SU-DHL-6 (cell line): ENCODE measurements around the gene GTF2F2.

Source experiments
- H2AFZ ChIP-seq: fragments of 200-600 bp; sonication (generic); 2 replicates; pipeline ENCODE4 v1.6.1; 2014; ENCODE audit warnings: low read depth, mild to moderate bottlenecking, moderate library complexity, mixed read lengths, antibody characterized with exemption, low read length; ENCODE audit not compliant: severe bottlenecking
- H3F3A ChIP-seq: fragments of 200-600 bp; shearing (Covaris generic); 2 replicates; pipeline ENCODE4 v1.6.0; 2016; ENCODE audit warnings: antibody characterized with exemption, mild to moderate bottlenecking; ENCODE audit not compliant: insufficient read depth
- H3K27ac ChIP-seq: fragments of 200-600 bp; sonication (generic); 2 replicates; pipeline ENCODE4 v1.5.1; 2016; ENCODE audit warnings: low read depth, mild to moderate bottlenecking, low read length, moderate library complexity, mixed read lengths
- H3K27me3 ChIP-seq: fragments of 200-600 bp; sonication (generic), shearing (Covaris generic); 2 replicates; pipeline ENCODE4 v1.6.0; 2014; ENCODE audit warnings: mild to moderate bottlenecking, low read length
- H3K36me3 ChIP-seq: fragments of 200-600 bp; sonication (generic); 2 replicates; pipeline ENCODE4 v1.6.1; 2014; ENCODE audit warnings: mild to moderate bottlenecking, low read length, mixed read lengths
- H3K4me2 ChIP-seq: fragments of 300-600, 200-600 bp; shearing (Covaris generic), sonication (generic); 2 replicates; pipeline ENCODE4 v1.6.0; 2014; ENCODE audit warnings: low read length, low read depth, mild to moderate bottlenecking; ENCODE audit not compliant: poor library complexity, severe bottlenecking
- H3K4me3 ChIP-seq: fragments of 200-600 bp; sonication (generic); 2 replicates; pipeline ENCODE4 v1.5.1; 2014; ENCODE audit warnings: antibody characterized with exemption, low read length, mild to moderate bottlenecking, mixed read lengths; ENCODE audit not compliant: insufficient read depth, poor library complexity, severe bottlenecking
- H3K79me2 ChIP-seq: fragments of 200-600 bp; sonication (generic); 2 replicates; pipeline ENCODE4 v1.6.1; 2014; ENCODE audit warnings: mild to moderate bottlenecking, low read length, moderate library complexity; ENCODE audit not compliant: insufficient read depth
- H3K9ac ChIP-seq: fragments of 200-600 bp; sonication (generic); 2 replicates; pipeline ENCODE4 v1.7.0; 2014; ENCODE audit warnings: mild to moderate bottlenecking, low read length
- H3K9me2 ChIP-seq: fragments of 200-600 bp; sonication (generic); replicated peaks from 2 replicates; pipeline ENCODE4 v1.6.1; 2014; ENCODE audit warnings: low read length; ENCODE audit not compliant: insufficient read depth
- H3K9me3 ChIP-seq: fragments of 200-600 bp; sonication (generic); 2 replicates; pipeline ENCODE4 v1.6.1; 2014; ENCODE audit warnings: low read length, mixed read lengths; ENCODE audit not compliant: insufficient read depth
- H4K20me1 ChIP-seq: fragments of 200-600 bp; sonication (generic); 2 replicates; pipeline ENCODE4 v1.6.1; 2014; ENCODE audit warnings: low read depth, mild to moderate bottlenecking, antibody characterized with exemption, low read length, moderate library complexity, mixed read lengths
- CTCF ChIP-seq: fragments of 200-600 bp; sonication (generic); IDR thresholded peaks from one replicate; pipeline ENCODE4 v1.5.1; 2017; ENCODE audit warnings: antibody characterized with exemption, mild to moderate bottlenecking, low read length, moderate library complexity; ENCODE audit not compliant: insufficient read depth, poor library complexity, severe bottlenecking
- EZH2phosphoT487 ChIP-seq: fragments of 200-600 bp; sonication (generic), shearing (Covaris generic); conservative IDR thresholded peaks from 2 replicates; pipeline ENCODE4 v1.6.1; 2018; ENCODE audit warnings: mild to moderate bottlenecking, antibody characterized with exemption, low read length, moderate library complexity, mixed read lengths

Gene GTF2F2

GRCh38 chr13:45166858-45167257 is 46.5 kb downstream of the GTF2F2 start:
- TF ChIP-seq EZH2phosphoT487 (no peak), CTCF (no peak)
- Histone ChIP-seq H2AFZ (no peak overlapping the region), H3K9me3 (no peaks in the 10 kb centered on the region), H3K79me2 (0 out of 2 replicates have a peak, but pooled peaks cover 3% of the 10 kb centered on the region), H3K27ac (no peak overlapping the region), H3K36me3 (no peaks in the 10 kb centered on the region; the same call in 1 of the 2 replicates), H3F3A (no peaks in the 10 kb centered on the region), H3K4me3 (no peak overlapping the region), H3K9me2 (no peaks in the 10 kb centered on the region), H3K9ac (no peak overlapping the region), H3K4me2 (no peak overlapping the region), H3K27me3 (no peaks in the 10 kb centered on the region), H4K20me1 (no peaks in the 10 kb centered on the region)

GRCh38 chr13:45167611-45168554 is 47.6 kb downstream of the GTF2F2 start:
- Histone ChIP-seq H3K9ac (no peak overlapping the region), H3K9me2 (no peaks in the 10 kb centered on the region), H3K36me3 (no peaks in the 10 kb centered on the region; the same call in 1 of the 2 replicates), H3K27me3 (no peaks in the 10 kb centered on the region), H2AFZ (no peak overlapping the region), H3F3A (no peaks in the 10 kb centered on the region), H3K4me3 (no peak overlapping the region), H3K9me3 (no peaks in the 10 kb centered on the region), H4K20me1 (no peaks in the 10 kb centered on the region), H3K27ac (no peak overlapping the region), H3K4me2 (no peak overlapping the region), H3K79me2 (peaks cover 12% of the 10 kb centered on the region; the same call in 1 of the 2 replicates)
- TF ChIP-seq CTCF (no peak), EZH2phosphoT487 (no peak)

- H3K4me3 ChIP-seq, result no peak overlapping the region
- no peaks in the 10 kb centered on the region for H3F3A ChIP-seq
- H3K27ac ChIP-seq, result no peak overlapping the region
- H3K36me3 ChIP-seq, result no peaks in the 10 kb centered on the region; the same call in 1 of the 2 replicates
- H3K9me2 ChIP-seq, result no peaks in the 10 kb centered on the region
- H2AFZ ChIP-seq, result no peak overlapping the region
- H3K27me3 ChIP-seq, result no peaks in the 10 kb centered on the region
- peaks cover 17% of the 10 kb centered on the region; the same call in 1 of the 2 replicates for H3K79me2 ChIP-seq
- no peaks in the 10 kb centered on the region for H4K20me1 ChIP-seq
- no peak overlapping the region for H3K4me2 ChIP-seq
- H3K9ac ChIP-seq, result no peak overlapping the region
- no peak for TF ChIP-seq CTCF
- no peak for TF ChIP-seq EZH2phosphoT487
- no peaks in the 10 kb centered on the region for H3K9me3 ChIP-seq
Measured at GRCh38 chr13:45168555-45168930, 48.2 kb downstream of the GTF2F2 start.
